ENCODE data around the gene LKAAEAR1. TPM values are rescaled to one million over a fixed set of nuclear protein-coding genes. Genes with fewer than 3 reads are reported as not detected.

LKAAEAR1 gene
- total RNA-seq, 6 experiments from 2014 or later: not detected

- DNase-seq: no peak
These were observed 10.6 kb downstream of the LKAAEAR1 start for GRCh38 chr20:64073476-64074183.

GRCh38 chr20:64072498-64073063 lies 11.6 kb downstream of the LKAAEAR1 start:
- Histone ChIP-seq H3K27me3 (no peaks in the 10 kb centered on the region), H3K4me3 (no peak overlapping the region), H3K9me3 (no peaks in the 10 kb centered on the region), H3K4me1 (peaks cover 0 to 1% (median 0%) of the 10 kb centered on the region in 4 donors), H3K36me3 (peaks cover 0 to 16% (median 0%) of the 10 kb centered on the region in 4 donors), H3K27ac (no peak overlapping the region)
- intact Hi-C loops (cut with DNase I): no loop called here
- DNase-seq (no peak), ATAC-seq (no peak)
- TF ChIP-seq CTCF (IDR thresholded peaks at IDR 0.05): no peak
- no peak for TF ChIP-seq POLR2A (IDR thresholded peaks at IDR 0.05)
- WGBS (ENCODE audit: insufficient coverage, low coverage, low lambda C conversion rate, missing lambda C conversion rate): 67% methylated on average over 1 of the region's 14 CpGs

More at GRCh38 chr20:64073476-64074183, 10.6 kb downstream of the LKAAEAR1 start:
- H3K4me3 ChIP-seq: no peak overlapping the region
- H3K9me3 ChIP-seq: no peaks in the 10 kb centered on the region
- no peak overlapping the region for H3K27ac ChIP-seq
- ATAC-seq: no peak
- H3K36me3 ChIP-seq: peaks cover 0 to 16% (median 0%) of the 10 kb centered on the region in 4 donors
- intact Hi-C loops (cut with DNase I): no loop called here
- WGBS (ENCODE audit: insufficient coverage, low coverage, low lambda C conversion rate, missing lambda C conversion rate): 100% methylated on average over 1 of the region's 37 CpGs
- H3K4me1 ChIP-seq: no peaks in the 10 kb centered on the region
- H3K27me3 ChIP-seq: no peaks in the 10 kb centered on the region
- TF ChIP-seq POLR2A (IDR thresholded peaks at IDR 0.05) (no peak), CTCF (IDR thresholded peaks at IDR 0.05) (no peak)

- H3K9me3 ChIP-seq: no peaks in the 10 kb centered on the region
- no peaks in the 10 kb centered on the region for H3K27me3 ChIP-seq
- WGBS (ENCODE audit: insufficient coverage, low coverage, low lambda C conversion rate, missing lambda C conversion rate): 80% methylated on average over 3 of the region's 30 CpGs
- no peak overlapping the region for H3K27ac ChIP-seq
- ATAC-seq (no peak), DNase-seq (no peak)
- peaks cover 0 to 11% (median 2%) of the 10 kb centered on the region in 4 donors for H3K4me1 ChIP-seq
- TF ChIP-seq CTCF (IDR thresholded peaks at IDR 0.05): no peak
- no peak for TF ChIP-seq POLR2A (IDR thresholded peaks at IDR 0.05)
- intact Hi-C loops (cut with DNase I): no loop called here
- peaks cover 0 to 16% (median 0%) of the 10 kb centered on the region in 4 donors for H3K36me3 ChIP-seq
- H3K4me3 ChIP-seq: no peak overlapping the region
These were observed 12.6 kb downstream of the LKAAEAR1 start for GRCh38 chr20:64071341-64072332.

- intact Hi-C loops (cut with DNase I): no loop called here
- ATAC-seq (no peak), DNase-seq (no peak)
- TF ChIP-seq CTCF (IDR thresholded peaks at IDR 0.05): no peak
- TF ChIP-seq POLR2A (IDR thresholded peaks at IDR 0.05): no peak
- H3K27ac ChIP-seq: no peak overlapping the region
- H3K4me3 ChIP-seq: no peak overlapping the region
- WGBS (ENCODE audit: insufficient coverage, low coverage, low lambda C conversion rate, missing lambda C conversion rate): 90% methylated on average over 6 of the region's 31 CpGs
- H3K4me1 ChIP-seq: peaks cover 0 to 23% (median 8%) of the 10 kb centered on the region in 4 donors
- no peaks in the 10 kb centered on the region for H3K27me3 ChIP-seq
- H3K9me3 ChIP-seq: no peaks in the 10 kb centered on the region
- peaks cover 0 to 16% (median 0%) of the 10 kb centered on the region in 4 donors for H3K36me3 ChIP-seq
These were observed 13.8 kb downstream of the LKAAEAR1 start for GRCh38 chr20:64070244-64070993.
